Tibial nerve (tissue), 4 donors: ENCODE data around the gene COL4A2. TPM values are rescaled to one million over a fixed set of nuclear protein-coding genes. Genes with fewer than 3 reads are reported as not detected.

Experiments used
- DNase-seq, 2 donors: peaks; one replicate each; pipeline ENCODE4 v3.0.0-alpha.2; 2019; ENCODE audit warnings: low spot score in 2 of 2
- H3K27ac ChIP-seq, 4 donors: fragments of 200-600 bp; sonication (generic) in 3 of 4; one replicate each; pipeline ENCODE4 v1.5.1; 2017 to 2019; ENCODE audit warnings: mild to moderate bottlenecking in 1 of 4
- H3K27me3 ChIP-seq, 2 donors: fragments of 200-600 bp; sonication (generic) in 1 of 2; one replicate each; pipeline versions ENCODE4 v1.5.1 to v1.6.0; 2017 to 2019
- H3K36me3 ChIP-seq, 3 donors: fragments of 200-600 bp; sonication (generic); one replicate each; pipeline ENCODE4 v1.5.1; 2018 to 2019
- H3K4me1 ChIP-seq, 4 donors: fragments of 200-600 bp; sonication (generic) in 3 of 4; one replicate each; pipeline ENCODE4 v1.5.1; 2017 to 2019
- H3K4me3 ChIP-seq, 4 donors: fragments of 200-600 bp; sonication (generic) in 3 of 4; one replicate each; pipeline ENCODE4 v1.5.1; 2017 to 2019; ENCODE audit warnings: mild to moderate bottlenecking in 1 of 4, moderate library complexity in 1 of 4
- H3K9me3 ChIP-seq, 4 donors: fragments of 200-600 bp; sonication (generic) in 3 of 4; one replicate each; pipeline ENCODE4 v1.5.1; 2017 to 2019
- EP300 ChIP-seq, 2 donors: sonication (generic); formaldehyde crosslinking; IDR thresholded peaks; one replicate each; pipeline ENCODE4 v1.6.1; 2017; ENCODE audit warnings: antibody characterized with exemption in 2 of 2, mild to moderate bottlenecking in 1 of 2
- POLR2A ChIP-seq, 2 donors: fragments of 450-650 bp; IDR thresholded peaks; one replicate each; pipeline ENCODE4 v1.6.1; 2017; ENCODE audit warnings: antibody characterized with exemption in 2 of 2, mild to moderate bottlenecking in 2 of 2, moderate library complexity in 2 of 2
- WGBS, 2 donors: methylation state at CpG; one replicate each; pipeline ENCODE4 v1.1.5; 2018; 5-methylcytosine and 5-hydroxymethylcytosine counted together
- total RNA-seq, 4 donors: library from RNA; depleted of rRNA; stranded (reverse); fragments of >200 nt; gene quantifications; one replicate each; pipeline ENCODE4 v1.1.0, GENCODE V29; 2016
- TF ChIP-seq, protein P1 (sequence below), 5 experiments: fragments of 200-600 bp in 3 of 5; fragments of 450-650 bp in 2 of 5; sonication (generic) in 3 of 5; IDR thresholded peaks; one replicate each; pipeline ENCODE4 v1.5.1; 2016 to 2019; ENCODE audit warnings: antibody characterized with exemption in 5 of 5, mild to moderate bottlenecking in 3 of 5, moderate library complexity in 2 of 5

The COL4A2 gene
- total RNA-seq: 100 to 1,000 TPM; 576 to 821 (median 658) TPM

DNA sequence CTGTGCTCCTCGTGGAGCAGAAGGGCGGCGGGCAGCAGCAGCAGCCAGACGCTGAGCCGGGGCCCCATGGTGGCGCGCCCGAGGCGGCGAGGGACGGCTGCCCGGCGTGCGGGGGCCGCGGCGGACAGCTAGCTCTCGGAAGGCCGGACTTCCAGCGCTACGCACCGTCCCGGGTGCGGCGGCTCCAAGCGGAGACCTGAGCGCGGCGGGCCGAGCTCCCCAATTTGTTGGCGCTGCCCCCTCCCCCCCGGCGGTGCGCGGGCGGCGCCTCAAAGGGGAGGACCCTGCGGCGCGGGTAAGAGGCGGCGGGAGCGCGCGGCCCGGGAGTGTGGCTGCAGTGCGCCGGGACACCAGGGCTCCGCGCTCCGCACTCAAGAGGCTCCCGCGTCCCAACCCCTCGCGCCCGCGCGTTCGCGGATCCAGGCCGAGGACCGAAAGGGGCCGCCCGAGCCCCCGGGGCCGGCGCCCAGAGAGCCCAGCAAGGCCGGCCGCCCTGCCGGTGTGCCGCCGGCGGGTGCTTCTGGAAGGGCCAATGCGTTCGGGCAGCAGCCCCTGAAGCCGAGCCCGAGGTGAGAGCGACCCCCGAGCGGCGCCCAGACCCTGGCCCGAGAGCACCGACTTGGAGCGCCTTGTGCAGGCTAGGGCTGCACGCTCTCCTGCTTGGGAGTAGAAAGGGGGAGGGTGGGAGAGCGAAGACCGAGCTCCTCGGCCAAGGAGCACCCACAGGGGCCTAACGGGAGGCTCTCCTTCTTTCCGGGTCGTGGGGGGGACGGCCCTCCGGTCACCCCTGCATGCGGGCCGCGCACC is at the start of gene COL4A2, which contains the start of gene COL4A1:
TSS of gene COL4A2 (plus strand) at position 325 of the 807 bp plus-strand sequence. CDS start 620 bp downstream, outside the sequence.
TSS of gene COL4A1 (minus strand) at position 198 of the 807 bp plus-strand sequence. CDS start at position 68, 130 bp downstream.
- peak; percentile 64 to 77 for DNase-seq
- Histone ChIP-seq H3K36me3 (no peaks in the 10 kb centered on the region), H3K9me3 (no peaks in the 10 kb centered on the region), H3K4me1 (peaks cover 0 to 65% (median 40%) of the 10 kb centered on the region in 4 donors), H3K4me3 (peak within 1 kb of the TSS; percentile 61 to 96 (median 82)), H3K27ac (peak within 1 kb of the TSS; percentile 83 to 98 (median 94)), H3K27me3 (no peaks in the 10 kb centered on the region)
- 0% methylated on average over 7 to 52 of the region's 96 CpGs for WGBS, 2 donors
- TF ChIP-seq EP300 (IDR thresholded peaks at IDR 0.05) (peak in 1 of 2 donors; percentile 95), POLR2A (IDR thresholded peaks at IDR 0.05) (peak; percentile 93 to 95)
- TF ChIP-seq, protein P1, sequence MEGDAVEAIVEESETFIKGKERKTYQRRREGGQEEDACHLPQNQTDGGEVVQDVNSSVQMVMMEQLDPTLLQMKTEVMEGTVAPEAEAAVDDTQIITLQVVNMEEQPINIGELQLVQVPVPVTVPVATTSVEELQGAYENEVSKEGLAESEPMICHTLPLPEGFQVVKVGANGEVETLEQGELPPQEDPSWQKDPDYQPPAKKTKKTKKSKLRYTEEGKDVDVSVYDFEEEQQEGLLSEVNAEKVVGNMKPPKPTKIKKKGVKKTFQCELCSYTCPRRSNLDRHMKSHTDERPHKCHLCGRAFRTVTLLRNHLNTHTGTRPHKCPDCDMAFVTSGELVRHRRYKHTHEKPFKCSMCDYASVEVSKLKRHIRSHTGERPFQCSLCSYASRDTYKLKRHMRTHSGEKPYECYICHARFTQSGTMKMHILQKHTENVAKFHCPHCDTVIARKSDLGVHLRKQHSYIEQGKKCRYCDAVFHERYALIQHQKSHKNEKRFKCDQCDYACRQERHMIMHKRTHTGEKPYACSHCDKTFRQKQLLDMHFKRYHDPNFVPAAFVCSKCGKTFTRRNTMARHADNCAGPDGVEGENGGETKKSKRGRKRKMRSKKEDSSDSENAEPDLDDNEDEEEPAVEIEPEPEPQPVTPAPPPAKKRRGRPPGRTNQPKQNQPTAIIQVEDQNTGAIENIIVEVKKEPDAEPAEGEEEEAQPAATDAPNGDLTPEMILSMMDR (IDR thresholded peaks at IDR 0.05): peak in 1 of 5 experiments; percentile 50

DNA sequence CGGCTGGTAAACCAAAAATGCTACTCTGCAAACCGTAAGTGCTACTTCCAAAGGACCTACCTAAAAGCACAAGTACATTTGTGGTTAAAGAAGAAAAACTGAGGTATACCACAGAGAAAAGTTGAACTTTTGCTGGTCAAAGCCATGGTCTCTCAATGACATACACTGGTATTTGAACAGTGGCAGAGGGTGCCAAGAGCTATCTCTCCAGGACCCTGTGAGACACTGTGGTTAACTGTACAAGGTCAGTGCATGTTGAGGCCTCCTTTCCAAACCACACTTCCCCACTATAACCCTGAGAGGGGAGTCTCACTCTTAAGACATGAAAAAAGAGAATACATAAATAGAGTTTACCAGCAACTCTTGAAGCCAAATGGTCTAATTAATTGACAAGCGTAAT is 49.7 kb upstream of the COL4A2 start:
- peak overlapping the region in 1 of 4 donors; percentile 31 for H3K27ac ChIP-seq
- H3K4me3 ChIP-seq: no peak overlapping the region
- TF ChIP-seq, protein P1 (IDR thresholded peaks at IDR 0.05): no peak
- TF ChIP-seq EP300 (IDR thresholded peaks at IDR 0.05): no peak
- TF ChIP-seq POLR2A (IDR thresholded peaks at IDR 0.05): no peak
- peaks cover 0 to 73% (median 27%) of the 10 kb centered on the region in 4 donors for H3K4me1 ChIP-seq
- no peaks in the 10 kb centered on the region for H3K27me3 ChIP-seq
- no peak for DNase-seq
- 89 to 95% methylated on average over 3 of the region's 3 CpGs for WGBS, 2 donors
- no peaks in the 10 kb centered on the region for H3K36me3 ChIP-seq
- no peaks in the 10 kb centered on the region for H3K9me3 ChIP-seq

DNA sequence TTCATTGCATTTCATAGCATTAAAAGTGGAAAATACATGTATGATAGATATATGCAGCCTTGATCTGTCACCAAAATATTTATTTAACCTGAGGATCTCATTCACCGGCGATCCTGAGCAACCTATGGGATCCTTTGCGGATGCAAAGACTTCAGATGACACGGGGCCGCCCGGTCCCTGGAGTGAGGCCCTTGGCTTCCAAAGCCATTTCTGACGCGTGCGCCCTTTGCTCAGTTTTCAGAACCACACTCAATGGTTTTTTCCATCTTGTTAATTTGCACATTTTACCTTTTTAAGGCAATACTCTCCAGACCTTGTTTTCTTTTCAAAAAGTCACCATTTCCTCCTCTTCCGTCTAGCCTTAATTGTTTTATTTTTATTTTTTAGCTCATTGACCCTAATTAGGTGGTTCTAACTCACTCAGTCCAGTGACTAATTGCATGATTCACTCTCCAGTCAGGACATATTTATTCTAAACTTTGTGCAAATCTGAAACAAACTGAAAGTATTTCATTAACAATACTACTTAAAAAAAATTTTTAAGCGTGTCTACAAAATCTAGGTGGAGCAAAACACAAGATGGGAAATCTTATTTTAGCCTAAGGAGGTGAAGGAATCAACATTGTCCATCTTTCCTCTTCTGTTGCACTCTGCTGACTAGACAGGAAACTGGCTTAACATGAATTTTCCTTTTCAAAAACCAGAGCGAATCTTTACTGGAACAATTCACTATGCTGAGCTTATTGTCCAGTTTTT is 48.0 kb upstream of the COL4A2 start:
- no peaks in the 10 kb centered on the region for H3K27me3 ChIP-seq
- H3K9me3 ChIP-seq: no peaks in the 10 kb centered on the region
- TF ChIP-seq, protein P1 (IDR thresholded peaks at IDR 0.05): no peak
- no peak for TF ChIP-seq EP300 (IDR thresholded peaks at IDR 0.05)
- TF ChIP-seq POLR2A (IDR thresholded peaks at IDR 0.05): no peak
- WGBS, 2 donors: 75% methylated on average over 12 of the region's 12 CpGs
- peaks cover 0 to 86% (median 40%) of the 10 kb centered on the region in 4 donors for H3K4me1 ChIP-seq
- no peak for DNase-seq
- H3K36me3 ChIP-seq: no peaks in the 10 kb centered on the region
- H3K27ac ChIP-seq: peak overlapping the region in 3 of 4 donors; percentile 20 to 61 (median 46)
- H3K4me3 ChIP-seq: no peak overlapping the region

DNA sequence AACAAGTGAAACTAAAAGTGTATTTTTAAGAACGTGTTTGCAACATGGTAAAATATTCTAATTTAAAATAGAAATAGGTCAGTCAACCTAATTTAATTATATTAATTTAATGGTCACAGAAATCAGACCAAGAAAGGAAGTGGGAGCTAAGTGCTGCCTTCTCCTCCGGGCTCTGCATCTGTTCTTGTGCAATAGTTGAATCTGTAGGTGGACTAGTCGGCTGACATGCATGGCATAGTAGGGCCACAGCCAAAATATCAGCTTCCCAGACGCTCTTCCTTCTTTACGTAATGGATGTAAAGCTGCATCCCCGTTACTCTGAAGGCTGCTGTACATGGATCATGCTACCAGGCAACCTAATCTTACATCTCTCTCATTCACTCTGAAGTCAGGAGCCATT is 47.4 kb upstream of the COL4A2 start:
- 68 to 72% methylated on average over 6 of the region's 6 CpGs for WGBS, 2 donors
- Histone ChIP-seq H3K36me3 (no peaks in the 10 kb centered on the region), H3K27ac (peak overlapping the region in 2 of 4 donors; percentile 41 to 61), H3K9me3 (no peaks in the 10 kb centered on the region), H3K27me3 (no peaks in the 10 kb centered on the region), H3K4me1 (peaks cover 0 to 86% (median 46%) of the 10 kb centered on the region in 4 donors), H3K4me3 (no peak overlapping the region)
- no peak for DNase-seq
- TF ChIP-seq EP300 (IDR thresholded peaks at IDR 0.05) (no peak), POLR2A (IDR thresholded peaks at IDR 0.05) (no peak)
- TF ChIP-seq, protein P1 (IDR thresholded peaks at IDR 0.05): no peak
